Naive B cell (primary cell): ENCODE measurements around the gene FAF1. TPM values are rescaled to one million over a fixed set of nuclear protein-coding genes. Genes with fewer than 3 reads are reported as not detected.
"Not testable (repeated sequence)": the region's sequence is repeated elsewhere in the genome, so short reads cannot be mapped to it uniquely, and the experiment has no call there.

Source experiments
- ATAC-seq, 2 donors: fragments of 150-1000 bp; cut with Tn5 transposase; 2 replicates each; pipeline ENCODE4 v1.10.0; 2021; ENCODE audit warnings: low read depth in 2 of 2, mild to moderate bottlenecking in 2 of 2, moderate library complexity in 2 of 2
- DNase-seq: peaks from one replicate; pipeline ENCODE4 v3.0.0; 2022
- H3K27ac Mint-ChIP-seq, 6 donors: one replicate each; pipeline ENCODE4 v1.8.0; 2020 to 2022; ENCODE audit warnings: mild to moderate bottlenecking in 6 of 6, mixed read lengths in 6 of 6, moderate library complexity in 5 of 6, inconsistent platforms in 2 of 6
- H3K27me3 Mint-ChIP-seq, 3 donors: one replicate each; pipeline ENCODE4 v1.8.0; 2021 to 2022; ENCODE audit warnings: mixed read lengths in 3 of 3, mild to moderate bottlenecking in 1 of 3
- H3K36me3 Mint-ChIP-seq, 2 donors: one replicate each; pipeline ENCODE4 v1.8.0; 2020 to 2022; ENCODE audit warnings: mixed read lengths in 2 of 2, inconsistent platforms in 1 of 2, mild to moderate bottlenecking in 1 of 2
- H3K4me1 Mint-ChIP-seq, 3 donors: one replicate each; pipeline ENCODE4 v1.8.0; 2020 to 2022; ENCODE audit warnings: mixed read lengths in 3 of 3, inconsistent platforms in 1 of 3, mild to moderate bottlenecking in 1 of 3, moderate library complexity in 1 of 3
- H3K4me3 Mint-ChIP-seq, 8 donors: one replicate each; pipeline ENCODE4 v1.8.0; 2020 to 2022; ENCODE audit warnings: mild to moderate bottlenecking in 8 of 8, mixed read lengths in 8 of 8, moderate library complexity in 8 of 8, inconsistent platforms in 2 of 8
- H3K9me3 Mint-ChIP-seq, 7 donors: one replicate each; pipeline ENCODE4 v1.8.0; 2020 to 2022; ENCODE audit warnings: mixed read lengths in 7 of 7, mild to moderate bottlenecking in 5 of 7, inconsistent platforms in 2 of 7, moderate library complexity in 1 of 7
- polyA plus RNA-seq, 6 donors: library from polyadenylated mRNA; unstranded; fragments of 300-500 nt; fragmentation: Illumina TruSeq; gene quantifications; one replicate each; pipeline ENCODE4 v1.2.3, GENCODE V29; 2021; ENCODE audit warnings: low read depth in 6 of 6

Gene FAF1
- polyA plus RNA-seq, 6 donors from 2014 or later = 36.4 to 66.5 (median 43.2) TPM

GRCh38 chr1:50787266-50787665, 172.8 kb downstream of the FAF1 start:
- H3K27me3 Mint-ChIP-seq = no peaks in the 10 kb centered on the region
- no peaks in the 10 kb centered on the region for H3K9me3 Mint-ChIP-seq
- H3K36me3 Mint-ChIP-seq = peaks cover 0 to 18% of the 10 kb centered on the region in 2 donors
- no peak overlapping the region for H3K27ac Mint-ChIP-seq
- peaks cover 9 to 16% (median 9%) of the 10 kb centered on the region in 3 donors for H3K4me1 Mint-ChIP-seq
- H3K4me3 Mint-ChIP-seq = no peak overlapping the region
- no peak for ATAC-seq
- DNase-seq = no peak

DNA sequence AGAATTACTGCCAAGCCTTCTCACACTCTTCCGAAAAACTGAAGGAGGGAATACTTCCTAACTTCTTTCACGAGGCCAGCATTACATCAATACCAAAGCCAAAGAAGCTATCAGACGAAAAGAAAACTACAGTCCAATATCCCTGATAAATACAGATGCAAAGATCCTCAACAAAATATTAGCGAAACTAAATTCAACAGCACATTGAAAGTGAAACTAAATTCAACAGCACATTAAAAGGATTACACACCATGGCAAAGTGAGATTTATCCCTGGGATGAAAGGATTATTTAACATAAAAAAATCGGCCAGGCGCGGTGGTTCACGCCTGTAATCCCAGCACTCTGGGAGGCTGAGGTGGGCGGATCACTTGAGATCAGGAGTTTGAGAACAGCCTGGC, 176.8 kb downstream of the FAF1 start:
- H3K4me3 Mint-ChIP-seq = no peak overlapping the region
- H3K9me3 Mint-ChIP-seq = no peaks in the 10 kb centered on the region
- ATAC-seq (no peak), DNase-seq (no peak)
- H3K36me3 Mint-ChIP-seq = peaks cover 0 to 18% of the 10 kb centered on the region in 2 donors
- H3K4me1 Mint-ChIP-seq = peaks cover 25 to 35% (median 26%) of the 10 kb centered on the region in 3 donors
- H3K27me3 Mint-ChIP-seq = no peaks in the 10 kb centered on the region
- H3K27ac Mint-ChIP-seq = no peak overlapping the region

DNA sequence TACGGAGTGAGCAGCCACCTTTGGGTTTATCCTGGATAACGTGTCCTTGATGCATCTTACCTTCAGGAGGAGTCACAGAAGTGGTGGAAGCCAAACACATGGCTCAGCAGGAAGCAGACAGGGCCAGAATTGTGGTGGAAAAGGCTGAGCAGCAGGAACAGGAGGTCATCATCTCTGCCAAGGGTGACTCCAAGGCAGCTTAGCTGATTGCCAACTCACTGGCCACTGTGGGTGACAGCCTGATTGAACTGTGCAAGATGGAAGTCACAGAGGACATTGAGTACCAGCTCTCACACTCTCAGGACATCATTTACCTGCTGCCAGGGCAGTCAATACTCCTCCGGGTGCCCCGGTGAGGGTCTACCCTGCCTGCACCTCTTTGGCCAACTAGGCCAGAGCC, 179.3 kb downstream of the FAF1 start:
- Mint-ChIP-seq H3K27ac (peak overlapping the region in 4 of 6 donors; percentile 7 to 89 (median 44)), H3K4me3 (peak overlapping the region in 1 of 8 donors; percentile 68), H3K36me3 (peaks cover 0 to 6% of the 10 kb centered on the region in 2 donors), H3K4me1 (peaks cover 25 to 35% (median 26%) of the 10 kb centered on the region in 3 donors), H3K27me3 (no peaks in the 10 kb centered on the region), H3K9me3 (no peaks in the 10 kb centered on the region)
- DNase-seq (no peak), ATAC-seq (no peak)

- Mint-ChIP-seq H3K27me3 (no peaks in the 10 kb centered on the region), H3K4me3 (peak overlapping the region in 4 of 8 donors; percentile 5 to 37 (median 24)), H3K36me3 (no peaks in the 10 kb centered on the region), H3K4me1 (peaks cover 21 to 31% (median 26%) of the 10 kb centered on the region in 3 donors), H3K9me3 (no peaks in the 10 kb centered on the region), H3K27ac (peak overlapping the region in 5 of 6 donors; percentile 8 to 89 (median 78))
- DNase-seq (peak; percentile 59), ATAC-seq (peak in 1 of 2 donors; percentile 84)
Observed at GRCh38 chr1:50779801-50780200, 180.3 kb downstream of the FAF1 start.

DNA sequence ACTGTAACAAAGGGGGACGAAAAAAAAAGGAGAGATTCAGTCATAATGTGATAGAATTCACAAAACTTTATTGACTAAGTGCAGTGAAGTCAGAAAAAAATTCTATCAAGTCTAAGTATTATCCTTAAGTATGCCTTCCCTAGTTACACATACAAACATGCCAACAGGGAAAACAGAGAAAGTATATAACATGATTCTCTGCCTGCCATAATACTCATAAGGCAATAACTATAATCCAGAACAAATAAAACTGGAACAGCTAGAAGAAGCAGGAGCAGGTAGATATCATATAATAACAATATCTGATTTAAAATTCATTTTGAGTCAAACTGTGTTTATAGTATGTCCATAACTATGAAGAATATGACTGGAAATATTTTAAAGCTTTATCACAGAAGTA, 184.3 kb downstream of the FAF1 start:
- DNase-seq (no peak), ATAC-seq (no peak)
- H3K36me3 Mint-ChIP-seq = no peaks in the 10 kb centered on the region
- no peak overlapping the region for H3K27ac Mint-ChIP-seq
- peaks cover 15 to 18% (median 16%) of the 10 kb centered on the region in 3 donors for H3K4me1 Mint-ChIP-seq
- H3K4me3 Mint-ChIP-seq = no peak overlapping the region
- H3K27me3 Mint-ChIP-seq = no peaks in the 10 kb centered on the region
- no peaks in the 10 kb centered on the region for H3K9me3 Mint-ChIP-seq

DNA sequence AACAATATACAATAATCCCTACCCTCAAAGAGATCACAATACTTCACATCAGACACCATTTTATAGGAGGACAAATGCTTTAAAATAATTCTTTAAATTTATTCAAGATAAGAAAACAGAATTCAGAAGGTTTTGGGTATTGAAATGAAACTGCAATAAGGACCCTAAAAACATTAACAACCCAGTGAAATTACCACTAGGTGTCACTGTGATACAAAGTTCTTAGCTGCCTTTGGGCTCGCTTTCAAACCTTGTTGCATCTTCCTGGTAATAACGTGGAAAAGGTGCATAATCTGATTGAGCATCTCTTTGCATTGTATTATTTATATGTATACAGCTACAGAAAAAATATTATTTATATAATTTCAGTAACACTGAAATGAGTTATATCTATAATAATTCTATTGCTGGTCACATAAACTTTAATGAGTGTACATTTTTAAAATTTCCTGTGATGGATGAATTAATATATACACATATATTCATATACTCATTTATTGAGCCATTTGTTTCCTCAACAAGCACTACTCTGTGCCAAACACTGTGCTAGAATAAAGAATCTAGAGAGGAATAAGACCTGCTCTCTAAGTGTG, 185.2 kb downstream of the FAF1 start:
- DNase-seq (peak; percentile 19), ATAC-seq (no peak)
- no peaks in the 10 kb centered on the region for H3K36me3 Mint-ChIP-seq
- H3K9me3 Mint-ChIP-seq = no peaks in the 10 kb centered on the region
- H3K4me3 Mint-ChIP-seq = no peak overlapping the region
- peaks cover 7 to 14% (median 8%) of the 10 kb centered on the region in 3 donors for H3K4me1 Mint-ChIP-seq
- no peak overlapping the region for H3K27ac Mint-ChIP-seq
- no peaks in the 10 kb centered on the region for H3K27me3 Mint-ChIP-seq

GRCh38 chr1:50766688-50767087, 193.4 kb downstream of the FAF1 start:
- peaks cover 30 to 36% (median 32%) of the 10 kb centered on the region in 3 donors for H3K4me1 Mint-ChIP-seq
- H3K27me3 Mint-ChIP-seq = no peaks in the 10 kb centered on the region
- DNase-seq (no peak), ATAC-seq (no peak)
- H3K36me3 Mint-ChIP-seq = peaks cover 6 to 14% of the 10 kb centered on the region in 2 donors
- H3K27ac Mint-ChIP-seq = peak overlapping the region in 1 of 6 donors; percentile 66
- H3K9me3 Mint-ChIP-seq = peaks cover 0 to 4% (median 0%) of the 10 kb centered on the region in 7 donors
- peak overlapping the region in 3 of 8 donors; percentile 2 to 48 (median 29) for H3K4me3 Mint-ChIP-seq

GRCh38 chr1:50756543-50756942, 203.5 kb downstream of the FAF1 start:
- H3K4me3 Mint-ChIP-seq, H3K27ac Mint-ChIP-seq, H3K27me3 Mint-ChIP-seq, H3K4me1 Mint-ChIP-seq, ATAC-seq, DNase-seq: not testable (repeated sequence)
- Mint-ChIP-seq H3K9me3 (peaks cover 0 to 24% (median 17%) of the 10 kb centered on the region in 7 donors), H3K36me3 (peaks cover 33 to 37% of the 10 kb centered on the region in 2 donors)

GRCh38 chr1:50754764-50755163, 205.3 kb downstream of the FAF1 start:
- DNase-seq, H3K27me3 Mint-ChIP-seq, H3K4me1 Mint-ChIP-seq, H3K4me3 Mint-ChIP-seq, ATAC-seq, H3K27ac Mint-ChIP-seq: not testable (repeated sequence)
- H3K36me3 Mint-ChIP-seq = peaks cover 25 to 37% of the 10 kb centered on the region in 2 donors
- peaks cover 0 to 19% (median 17%) of the 10 kb centered on the region in 7 donors for H3K9me3 Mint-ChIP-seq

DNA sequence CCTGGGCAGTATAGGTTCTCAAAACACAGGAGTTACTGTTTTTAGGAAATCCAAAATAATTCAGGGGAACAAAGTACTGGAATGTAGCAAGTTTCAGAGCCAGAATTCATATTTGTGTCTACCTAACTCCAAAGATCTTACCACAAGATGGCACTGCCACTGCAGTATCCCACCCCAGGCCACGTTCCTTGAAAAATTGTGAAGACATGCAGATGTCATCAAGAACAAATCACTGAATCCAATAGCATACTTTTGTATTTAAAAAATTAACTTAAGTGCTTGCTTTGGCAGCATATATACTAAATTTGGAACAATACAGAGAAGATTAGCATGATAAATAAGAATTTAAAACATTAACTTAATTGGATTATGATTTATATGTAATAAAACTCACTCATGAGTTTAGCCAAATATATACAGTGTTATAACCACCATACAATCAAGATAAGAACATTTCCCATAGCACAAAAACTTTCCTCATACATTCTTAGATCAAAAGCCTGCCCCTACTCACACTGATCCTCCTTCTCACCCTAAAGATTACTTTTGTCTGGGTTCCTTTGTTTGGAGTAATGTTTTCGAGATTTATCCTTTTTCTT, 209.9 kb downstream of the FAF1 start:
- H3K9me3 Mint-ChIP-seq = no peaks in the 10 kb centered on the region
- H3K27ac Mint-ChIP-seq = no peak overlapping the region
- no peak overlapping the region for H3K4me3 Mint-ChIP-seq
- H3K36me3 Mint-ChIP-seq = peaks cover 5 to 11% of the 10 kb centered on the region in 2 donors
- H3K4me1 Mint-ChIP-seq = peaks cover 0 to 4% (median 0%) of the 10 kb centered on the region in 3 donors
- ATAC-seq = no peak
- no peak for DNase-seq
- H3K27me3 Mint-ChIP-seq = no peaks in the 10 kb centered on the region

- H3K27ac Mint-ChIP-seq = no peak overlapping the region
- H3K9me3 Mint-ChIP-seq = no peaks in the 10 kb centered on the region
- H3K36me3 Mint-ChIP-seq = peaks cover 0 to 7% of the 10 kb centered on the region in 2 donors
- ATAC-seq (no peak), DNase-seq (no peak)
- H3K4me3 Mint-ChIP-seq = no peak overlapping the region
- no peaks in the 10 kb centered on the region for H3K4me1 Mint-ChIP-seq
- no peaks in the 10 kb centered on the region for H3K27me3 Mint-ChIP-seq
Observed at GRCh38 chr1:50747394-50747793, 212.7 kb downstream of the FAF1 start.

DNA sequence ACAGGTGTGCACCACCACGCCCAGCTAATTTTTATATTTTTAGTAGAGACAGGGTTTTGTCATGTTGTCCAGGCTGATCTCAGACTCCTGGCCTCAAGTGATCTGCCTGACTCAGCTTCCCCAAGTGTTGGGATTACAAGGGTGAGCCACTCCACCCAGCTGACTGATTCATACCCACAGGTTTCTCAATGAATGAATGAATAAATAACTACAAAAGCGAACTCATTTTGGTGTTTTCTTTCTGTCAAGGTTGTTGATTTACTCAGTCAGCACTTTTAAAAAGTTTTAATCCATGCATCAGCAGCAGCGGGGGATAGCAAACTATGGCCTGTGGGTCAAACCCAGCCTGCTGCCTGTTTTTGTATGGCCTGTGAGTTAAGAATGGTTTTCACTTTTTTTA, 217.5 kb downstream of the FAF1 start:
- Mint-ChIP-seq H3K4me3 (no peak overlapping the region), H3K9me3 (no peaks in the 10 kb centered on the region), H3K27me3 (no peaks in the 10 kb centered on the region), H3K36me3 (peaks cover 2 to 10% of the 10 kb centered on the region in 2 donors), H3K27ac (no peak overlapping the region), H3K4me1 (no peaks in the 10 kb centered on the region)
- DNase-seq (no peak), ATAC-seq (no peak)

DNA sequence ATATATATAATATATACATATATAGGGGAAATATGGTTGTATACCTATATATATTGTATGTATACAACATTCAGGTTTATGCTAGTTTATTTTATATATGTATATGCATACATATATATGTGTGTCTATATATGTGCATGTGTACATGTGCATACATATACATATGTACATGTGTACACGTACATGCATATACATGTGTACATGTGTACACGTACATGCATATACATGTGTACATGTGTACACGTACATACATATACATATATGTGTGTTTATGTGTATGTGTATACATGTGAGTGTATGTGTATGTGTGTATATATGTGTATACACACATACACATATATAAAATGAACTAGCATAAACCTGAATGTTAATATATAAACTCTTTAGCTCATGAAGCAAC, 220.9 kb downstream of the FAF1 start:
- DNase-seq (no peak), ATAC-seq (no peak)
- no peak overlapping the region for H3K4me3 Mint-ChIP-seq
- H3K9me3 Mint-ChIP-seq = no peaks in the 10 kb centered on the region
- H3K36me3 Mint-ChIP-seq = peaks cover 0 to 13% of the 10 kb centered on the region in 2 donors
- H3K4me1 Mint-ChIP-seq = peaks cover 0 to 2% (median 1%) of the 10 kb centered on the region in 3 donors
- H3K27me3 Mint-ChIP-seq = no peaks in the 10 kb centered on the region
- no peak overlapping the region for H3K27ac Mint-ChIP-seq

- H3K4me3 Mint-ChIP-seq = no peak overlapping the region
- DNase-seq = no peak
Observed at GRCh38 chr1:50735443-50735842, 224.6 kb downstream of the FAF1 start.

More at GRCh38 chr1:50735443-50735842, 224.6 kb downstream of the FAF1 start:
- Mint-ChIP-seq H3K9me3 (no peaks in the 10 kb centered on the region), H3K27ac (no peak overlapping the region), H3K27me3 (no peaks in the 10 kb centered on the region), H3K36me3 (peaks cover 0 to 8% of the 10 kb centered on the region in 2 donors), H3K4me1 (peaks cover 16 to 19% (median 17%) of the 10 kb centered on the region in 3 donors)
- no peak for ATAC-seq
